Hepatocyte (in vitro differentiated cells): ENCODE measurements around the gene NFIX. TPM values are rescaled to one million over a fixed set of nuclear protein-coding genes. Genes with fewer than 3 reads are reported as not detected.

Source experiments
- DNase-seq: peaks from one replicate; pipeline ENCODE4 v3.0.0-alpha.2; 2016; ENCODE audit warnings: low spot score
- H2AFZ ChIP-seq: fragments of 200-600 bp; sonication (generic); 2 replicates; pipeline ENCODE4 v1.6.0; 2016; ENCODE audit warnings: antibody characterized with exemption, mild to moderate bottlenecking
- H3K27ac ChIP-seq: fragments of 200-600 bp; sonication (generic); 2 replicates; pipeline ENCODE4 v1.5.1; 2016; ENCODE audit warnings: mild to moderate bottlenecking
- H3K27me3 ChIP-seq: fragments of 200-600 bp; sonication (generic); 2 replicates; pipeline ENCODE4 v1.6.1; 2016
- H3K36me3 ChIP-seq: fragments of 200-600 bp; sonication (generic); replicated peaks from 2 replicates; pipeline ENCODE4 v1.5.1; 2016; ENCODE audit warnings: low read depth; ENCODE audit not compliant: insufficient read depth
- H3K4me1 ChIP-seq: fragments of 200-600 bp; sonication (generic); 2 replicates; pipeline ENCODE4 v1.5.1; 2016; ENCODE audit warnings: mild to moderate bottlenecking, moderate library complexity; ENCODE audit not compliant: insufficient read depth
- H3K4me2 ChIP-seq: fragments of 200-600 bp; sonication (generic); 2 replicates; pipeline ENCODE4 v1.6.0; 2016
- H3K4me3 ChIP-seq: fragments of 200-600 bp; sonication (generic); 2 replicates; pipeline ENCODE4 v1.5.1; 2016; ENCODE audit warnings: mild to moderate bottlenecking
- H3K79me2 ChIP-seq: fragments of 200-600 bp; sonication (generic); 2 replicates; pipeline ENCODE4 v1.6.0; 2017; ENCODE audit warnings: mild to moderate bottlenecking
- H3K9me2 ChIP-seq: fragments of 200-600 bp; sonication (generic); replicated peaks from 2 replicates; pipeline ENCODE4 v1.6.0; 2017; ENCODE audit warnings: mild to moderate bottlenecking; ENCODE audit not compliant: insufficient read depth
- H3K9me3 ChIP-seq: fragments of 200-600 bp; sonication (generic); 2 replicates; pipeline ENCODE4 v1.5.1; 2016; ENCODE audit warnings: low read depth, mild to moderate bottlenecking
- H4K20me1 ChIP-seq: fragments of 200-600 bp; sonication (generic); 2 replicates; pipeline ENCODE4 v1.6.0; 2016; ENCODE audit warnings: mild to moderate bottlenecking; ENCODE audit not compliant: insufficient read depth, poor library complexity, severe bottlenecking
- CTCF ChIP-seq: fragments of 200-600 bp; sonication (generic); IDR thresholded peaks from 2 replicates; pipeline ENCODE4 v1.5.1; 2016; ENCODE audit warnings: antibody characterized with exemption, mild to moderate bottlenecking; ENCODE audit not compliant: poor library complexity
- EZH2 ChIP-seq: fragments of 200-600 bp; sonication (generic); IDR thresholded peaks from 2 replicates; pipeline ENCODE4 v1.6.1; 2016; ENCODE audit warnings: antibody characterized with exemption, mild to moderate bottlenecking, borderline replicate concordance
- EZH2phosphoT487 ChIP-seq: fragments of 200-600 bp; sonication (generic); IDR thresholded peaks from one replicate; pipeline ENCODE4 v1.6.1; 2018; ENCODE audit warnings: antibody characterized with exemption, mild to moderate bottlenecking, low read depth, moderate library complexity; ENCODE audit not compliant: unreplicated experiment, severe bottlenecking
- WGBS: methylation state at CpG from one replicate; pipeline ENCODE4 v1.1.6; 2016; ENCODE audit warnings: low lambda C conversion rate; ENCODE audit errors: missing lambda C conversion rate; 5-methylcytosine and 5-hydroxymethylcytosine counted together
- polyA plus RNA-seq: library from polyadenylated mRNA; unstranded; fragments of >200 nt; fragmentation: Nextera tagmentation; extraction: Ambion mirVana; gene quantifications from 2 replicates; pipeline ENCODE4 v1.2.1, GENCODE V29; 2016
- total RNA-seq: library from RNA; depleted of rRNA; stranded (reverse); fragments of >200 nt; gene quantifications from 2 replicates; pipeline ENCODE4 v1.2.3, GENCODE V29; 2014

The NFIX gene
- total and polyA plus RNA-seq, 2 experiments from 2014 or later = 10.2 to 12.8 TPM

GRCh38 chr19:13019332-13019731 lies 24.1 kb downstream of the NFIX start:
- TF ChIP-seq EZH2phosphoT487 = no peak
- no peak for TF ChIP-seq CTCF
- TF ChIP-seq EZH2 = no peak
- H3K4me3 ChIP-seq = no peak overlapping the region
- DNase-seq = no peak
- H3K4me1 ChIP-seq = peaks cover 43% of the 10 kb centered on the region
- no peaks in the 10 kb centered on the region for H3K9me3 ChIP-seq
- WGBS = 63% methylated on average over 4 of the region's 4 CpGs
- peaks cover 43% of the 10 kb centered on the region for H3K79me2 ChIP-seq
- peaks cover 99% of the 10 kb centered on the region for H3K27me3 ChIP-seq
- H3K4me2 ChIP-seq = no peak overlapping the region
- no peak overlapping the region for H2AFZ ChIP-seq
- H3K36me3 ChIP-seq = no peaks in the 10 kb centered on the region
- H4K20me1 ChIP-seq = peaks cover 26% of the 10 kb centered on the region
- no peak overlapping the region for H3K27ac ChIP-seq
- no peaks in the 10 kb centered on the region for H3K9me2 ChIP-seq

GRCh38 chr19:13020002-13020414 lies 24.7 kb downstream of the NFIX start:
- peaks cover 40% of the 10 kb centered on the region for H3K79me2 ChIP-seq
- no peak overlapping the region for H3K4me2 ChIP-seq
- H3K4me1 ChIP-seq = peaks cover 47% of the 10 kb centered on the region

GRCh38 chr19:13022111-13022858 lies 27.0 kb downstream of the NFIX start:
- Histone ChIP-seq H3K27ac (peak overlapping the region; percentile 89), H2AFZ (no peak overlapping the region), H4K20me1 (peaks cover 10% of the 10 kb centered on the region), H3K4me2 (peak overlapping the region; percentile 81), H3K36me3 (no peaks in the 10 kb centered on the region), H3K79me2 (peaks cover 39% of the 10 kb centered on the region), H3K27me3 (peaks cover 92% of the 10 kb centered on the region), H3K9me2 (no peaks in the 10 kb centered on the region), H3K4me1 (peaks cover 55% of the 10 kb centered on the region), H3K4me3 (no peak overlapping the region), H3K9me3 (no peaks in the 10 kb centered on the region)
- DNase-seq = no peak
- TF ChIP-seq EZH2phosphoT487 (no peak), EZH2 (no peak), CTCF (no peak)
- 34% methylated on average over 22 of the region's 22 CpGs for WGBS

More at GRCh38 chr19:13020002-13020414, 24.7 kb downstream of the NFIX start:
- no peaks in the 10 kb centered on the region for H3K9me2 ChIP-seq
- H3K4me3 ChIP-seq = no peak overlapping the region
- no peak for DNase-seq
- H3K36me3 ChIP-seq = no peaks in the 10 kb centered on the region
- H2AFZ ChIP-seq = no peak overlapping the region
- peaks cover 19% of the 10 kb centered on the region for H4K20me1 ChIP-seq
- WGBS = 46% methylated on average over 7 of the region's 7 CpGs
- TF ChIP-seq EZH2 = no peak
- no peak for TF ChIP-seq CTCF
- no peak for TF ChIP-seq EZH2phosphoT487
- no peaks in the 10 kb centered on the region for H3K9me3 ChIP-seq
- H3K27me3 ChIP-seq = peaks cover 99% of the 10 kb centered on the region
- H3K27ac ChIP-seq = no peak overlapping the region
